ENCODE results near the gene CMIP. TPM values are rescaled to one million over a fixed set of nuclear protein-coding genes. Genes with fewer than 3 reads are reported as not detected.

The CMIP gene
- total RNA-seq, 1 donor from 2014 or later = 61.0 TPM

DNA sequence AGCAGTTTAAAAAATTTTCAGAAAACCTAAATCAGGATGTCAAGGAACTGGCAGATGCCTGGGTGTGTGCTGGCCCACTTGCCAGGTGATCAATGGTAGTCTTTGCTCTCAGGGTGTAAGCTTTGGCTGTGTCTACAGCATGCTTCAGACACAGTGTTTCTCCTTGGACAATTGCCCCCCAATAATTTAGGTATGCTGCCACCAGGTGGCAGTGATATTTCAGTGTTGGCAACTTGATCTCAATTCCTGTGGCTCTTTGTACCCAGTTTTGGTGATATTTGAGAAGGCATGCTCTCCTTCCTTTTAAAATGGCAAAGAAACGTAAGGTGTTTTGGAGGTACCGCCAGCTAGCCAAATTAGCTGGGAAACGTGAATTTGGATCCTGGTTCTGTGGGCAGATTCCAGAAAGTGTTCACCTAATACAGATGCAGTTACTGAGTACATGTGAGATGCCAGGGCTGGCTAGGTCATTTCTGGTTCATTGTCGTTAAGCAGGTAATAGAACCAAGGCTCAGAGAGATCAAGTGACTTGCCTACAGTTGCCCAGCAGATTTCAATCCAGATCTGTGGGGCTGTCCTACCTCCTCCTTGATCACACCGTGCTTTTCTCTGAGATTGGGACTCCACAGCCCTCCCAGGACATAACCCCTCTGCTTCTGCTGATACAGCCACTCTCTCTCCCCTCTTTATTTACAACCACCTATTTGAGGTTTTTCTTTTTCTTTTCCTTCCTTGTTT, 178.9 kb downstream of the CMIP start:
- peak; percentile 48 for DNase-seq (ENCODE audit: low read depth)

DNA sequence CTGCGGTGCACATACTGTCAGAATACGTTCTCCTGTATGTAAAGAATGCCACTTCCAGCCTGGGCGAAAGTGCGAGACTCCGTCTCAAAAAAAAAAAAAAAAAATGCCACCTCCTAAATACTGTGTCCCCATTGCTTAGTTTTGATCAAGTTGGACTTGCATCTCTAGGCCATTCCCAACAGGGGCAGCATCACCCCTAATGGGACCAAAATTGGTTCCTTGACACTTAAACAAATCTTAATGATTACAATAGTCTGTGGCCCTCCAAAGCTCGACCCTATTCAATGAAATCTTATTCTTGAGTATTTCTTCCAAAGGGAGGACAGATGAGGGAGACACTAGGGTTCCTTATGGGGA, 179.8 kb downstream of the CMIP start:
- DNase-seq (ENCODE audit: low read depth) = no peak

DNA sequence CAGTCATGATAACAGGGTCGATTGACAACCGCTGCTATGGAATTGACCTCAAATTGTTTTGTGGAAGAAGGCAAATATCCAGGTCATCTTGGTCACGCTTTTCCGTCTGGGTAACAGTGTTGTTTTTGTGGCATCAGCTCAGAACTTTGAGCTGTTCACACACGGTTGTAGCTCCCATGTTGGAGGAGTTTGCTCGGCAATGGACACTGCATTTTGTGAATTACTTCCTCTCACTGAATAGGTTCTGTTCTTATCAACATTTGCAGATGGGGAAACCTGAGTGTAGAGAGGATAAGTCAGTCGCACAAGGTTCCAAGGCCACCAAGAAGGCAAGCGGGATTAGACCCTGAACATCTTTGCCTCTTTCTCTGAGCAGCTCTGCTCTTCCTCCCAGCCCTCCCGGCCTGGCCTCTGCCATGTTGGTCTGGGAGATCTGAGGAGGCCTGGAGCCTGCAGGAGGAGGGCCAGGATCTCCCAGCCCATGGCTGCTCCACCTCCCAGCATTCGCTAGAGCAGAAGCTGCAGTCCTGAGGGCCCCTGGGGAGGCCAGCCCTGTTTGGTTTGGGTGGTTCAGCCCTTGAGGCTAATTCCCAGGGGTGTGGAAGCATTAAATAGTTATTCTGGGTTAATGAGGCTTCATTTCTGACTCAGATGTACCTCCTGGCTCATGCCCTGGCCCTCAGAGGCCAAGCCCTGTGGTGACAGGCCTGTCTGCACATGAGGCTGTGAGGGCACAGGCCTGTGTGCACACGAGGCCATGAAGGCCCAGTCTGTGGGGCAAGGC, 180.3 kb downstream of the CMIP start:
- DNase-seq (ENCODE audit: low read depth) = peak; percentile 83

DNA sequence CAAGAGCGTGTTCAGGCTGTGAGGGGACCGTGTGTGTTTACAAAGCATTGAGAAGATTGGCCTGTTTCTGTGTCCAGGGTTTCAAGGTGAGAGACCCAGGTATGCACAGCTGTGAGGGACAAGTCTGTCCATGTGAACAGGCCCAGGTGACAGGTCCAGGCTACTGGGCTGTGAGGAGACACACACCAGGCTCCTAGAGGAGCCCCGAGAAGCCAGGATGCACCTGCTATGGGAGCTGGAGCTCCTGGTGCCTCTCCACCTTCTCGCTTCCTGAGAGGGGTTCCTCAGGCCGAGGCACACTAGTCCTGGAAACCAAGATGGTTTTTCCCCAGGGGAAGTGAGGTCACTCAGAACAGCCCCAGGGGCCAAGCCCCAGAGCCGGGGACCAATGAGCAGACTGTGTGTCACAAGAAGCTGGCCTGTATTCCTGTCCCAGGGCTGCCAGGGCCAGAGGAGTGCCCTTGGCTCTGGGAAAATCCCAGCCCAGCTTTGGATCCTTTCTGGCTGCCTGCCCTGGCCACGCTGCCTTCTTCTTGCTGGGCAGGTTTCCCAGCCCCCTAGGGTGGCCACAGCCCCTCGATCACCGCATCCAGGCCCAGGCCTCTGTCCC, 181.0 kb downstream of the CMIP start:
- peak; percentile 80 for DNase-seq (ENCODE audit: low read depth)

DNA sequence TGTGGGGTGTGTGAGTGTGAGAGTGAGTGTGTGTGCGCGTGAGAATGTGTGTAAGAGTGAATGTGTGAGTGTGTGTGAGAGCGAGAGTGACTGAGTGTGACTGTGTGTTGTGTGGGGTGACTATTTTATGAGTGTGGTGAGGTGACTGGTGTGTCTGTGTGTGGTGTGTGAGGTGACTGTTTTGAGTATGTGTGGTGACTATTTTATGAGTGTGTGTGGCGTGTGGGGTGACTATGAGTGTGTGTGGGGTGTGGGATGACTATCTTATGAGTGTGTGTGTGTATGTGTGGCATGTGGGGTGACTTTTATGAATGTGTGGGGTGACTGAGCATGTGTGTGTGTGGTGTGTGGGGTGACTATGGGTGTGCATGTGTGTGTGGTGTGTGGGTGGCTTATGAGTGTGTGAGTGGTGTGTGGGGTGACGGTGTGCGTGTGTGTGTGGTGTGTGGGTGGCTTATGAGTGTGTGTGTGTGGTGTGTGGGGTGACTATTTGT, 181.6 kb downstream of the CMIP start:
- peak; percentile 70 for DNase-seq (ENCODE audit: low read depth)

DNA sequence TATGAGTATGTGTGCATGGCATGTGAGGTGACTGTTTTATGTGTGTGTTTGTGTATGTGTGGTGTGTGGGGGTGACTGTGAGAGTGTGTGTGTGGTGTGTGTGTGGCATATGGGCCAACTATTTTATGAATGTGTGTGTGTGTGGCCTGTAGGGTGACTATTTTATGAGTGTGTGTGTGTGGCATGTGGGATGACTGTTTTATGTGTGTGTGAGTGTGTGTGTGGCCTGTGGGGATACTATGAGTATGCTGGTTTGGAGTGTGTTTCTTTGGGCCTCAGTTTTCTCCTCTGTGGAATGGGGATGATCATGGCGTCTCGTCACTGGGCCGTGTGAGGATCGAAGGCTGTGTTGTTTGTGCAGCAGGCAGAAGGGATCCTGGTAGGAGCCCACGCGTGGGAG, 182.4 kb downstream of the CMIP start:
- DNase-seq (ENCODE audit: low read depth) = peak; percentile 20

DNA sequence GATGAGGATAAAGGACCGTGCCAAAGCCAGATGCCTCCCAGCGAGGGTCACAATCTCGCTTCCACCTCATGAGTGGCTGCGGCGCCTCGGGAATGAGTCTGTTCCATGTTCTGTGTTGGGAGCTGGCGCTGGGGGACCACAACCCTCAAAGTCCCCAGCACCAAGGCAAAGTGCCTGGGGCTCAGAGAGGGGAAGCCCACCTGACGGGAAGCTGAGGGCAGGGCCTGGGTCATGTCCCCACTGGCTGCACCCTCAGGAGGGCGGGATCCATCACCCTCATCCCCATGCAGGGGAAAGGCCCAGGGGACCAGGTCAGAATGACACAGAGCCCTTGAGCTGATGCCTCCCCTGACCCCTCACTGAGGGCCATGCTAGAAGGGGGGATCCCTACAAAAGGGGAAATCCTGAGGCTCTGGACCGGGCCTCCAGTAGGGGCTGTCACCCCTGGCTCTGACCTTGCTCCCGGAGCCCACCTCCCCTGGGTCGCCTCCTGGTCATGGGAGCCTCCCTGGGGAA, 183.2 kb downstream of the CMIP start:
- DNase-seq (ENCODE audit: low read depth) = no peak

DNA sequence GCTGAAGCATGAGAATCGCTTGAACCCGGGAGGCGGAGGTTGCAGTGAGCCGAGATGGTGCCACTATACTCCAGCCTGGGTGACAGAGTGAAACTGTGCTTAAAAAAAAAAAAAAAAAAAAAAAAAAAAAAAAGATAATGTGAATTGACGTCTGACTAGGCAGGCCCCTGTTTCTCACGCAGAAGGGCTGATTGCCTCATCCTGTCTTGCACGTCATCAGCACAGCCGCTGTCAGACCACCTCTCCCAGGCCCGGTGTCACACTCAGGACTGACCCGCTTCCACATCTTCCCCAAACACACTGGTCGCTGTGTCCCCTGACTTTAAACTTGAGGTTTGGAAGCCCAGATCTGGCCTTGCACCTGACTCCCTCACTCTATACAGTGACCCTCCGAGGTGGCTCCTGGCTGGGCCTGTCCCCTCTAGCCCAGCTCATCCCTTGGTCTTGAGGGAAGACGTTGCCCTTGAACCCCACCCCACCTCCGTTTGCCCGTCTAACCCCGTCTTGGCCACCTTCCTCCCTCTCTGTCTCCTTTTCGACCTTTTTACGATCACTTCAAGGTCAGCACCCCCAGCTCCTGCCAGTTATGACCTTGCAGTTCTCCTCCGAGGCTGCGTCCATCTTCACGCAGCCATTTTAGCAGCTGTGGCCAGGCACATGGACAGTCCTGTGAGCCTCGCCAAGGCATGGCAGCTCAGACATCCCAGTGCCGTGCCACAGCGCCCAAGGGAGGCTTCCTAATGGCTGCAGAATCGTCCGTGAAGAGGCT, 184.6 kb downstream of the CMIP start:
- no peak for DNase-seq (ENCODE audit: low read depth)

DNA sequence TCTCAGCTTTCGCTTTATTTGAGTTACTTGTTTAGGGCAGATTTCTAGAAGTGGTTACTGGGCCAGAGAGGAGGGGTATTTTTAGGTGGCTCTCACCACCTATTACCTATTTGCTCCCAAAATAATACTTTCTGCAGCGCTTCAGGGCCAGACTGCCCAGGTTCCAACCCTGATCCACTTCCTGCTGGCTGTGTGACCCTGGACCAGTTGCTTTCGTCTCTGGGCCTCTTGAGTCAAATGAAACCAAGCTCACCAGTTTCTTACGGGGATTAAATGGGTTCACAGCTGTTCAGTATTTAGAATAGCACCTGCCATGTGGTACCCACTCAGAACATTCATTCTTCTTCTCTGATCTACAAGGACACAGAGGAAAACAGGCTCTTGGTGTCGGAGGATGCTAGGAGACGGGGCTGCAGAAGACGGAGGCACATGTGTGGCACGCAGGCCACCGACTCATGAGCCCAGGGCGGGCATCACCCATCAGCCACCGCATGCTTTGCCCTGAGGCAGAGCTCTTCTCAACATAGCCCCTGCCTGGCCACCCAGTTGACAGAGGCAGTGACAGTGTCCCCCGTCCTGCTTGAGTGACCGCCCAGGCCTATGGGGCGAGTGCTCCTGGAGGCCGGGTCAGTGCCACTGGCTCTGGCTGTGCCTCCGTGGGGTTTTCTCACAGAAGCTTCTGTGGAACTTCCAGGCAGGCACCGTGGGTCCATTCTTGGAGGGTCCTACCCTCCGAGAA, 185.5 kb downstream of the CMIP start:
- DNase-seq (ENCODE audit: low read depth) = no peak

DNA sequence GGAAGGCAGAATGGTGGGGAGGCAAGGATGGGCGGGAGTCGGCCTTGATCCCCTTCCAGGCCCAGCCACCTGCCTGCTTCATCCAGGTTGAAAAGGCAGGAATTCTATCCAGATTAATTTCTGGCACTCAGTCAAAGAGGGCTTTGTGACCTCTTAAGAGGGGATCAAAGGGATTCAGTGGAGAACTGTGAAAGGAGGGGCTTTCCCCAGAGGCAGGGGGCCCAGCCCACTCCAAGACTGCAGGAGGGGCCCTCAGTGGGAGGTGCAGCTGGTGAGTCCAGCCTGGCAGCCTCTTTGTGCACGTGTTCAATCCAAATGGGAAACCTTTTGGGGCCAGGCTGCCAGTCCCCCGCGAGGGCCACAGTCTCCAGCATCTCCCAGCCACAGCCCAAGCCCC, 186.0 kb downstream of the CMIP start:
- DNase-seq (ENCODE audit: low read depth) = no peak

DNA sequence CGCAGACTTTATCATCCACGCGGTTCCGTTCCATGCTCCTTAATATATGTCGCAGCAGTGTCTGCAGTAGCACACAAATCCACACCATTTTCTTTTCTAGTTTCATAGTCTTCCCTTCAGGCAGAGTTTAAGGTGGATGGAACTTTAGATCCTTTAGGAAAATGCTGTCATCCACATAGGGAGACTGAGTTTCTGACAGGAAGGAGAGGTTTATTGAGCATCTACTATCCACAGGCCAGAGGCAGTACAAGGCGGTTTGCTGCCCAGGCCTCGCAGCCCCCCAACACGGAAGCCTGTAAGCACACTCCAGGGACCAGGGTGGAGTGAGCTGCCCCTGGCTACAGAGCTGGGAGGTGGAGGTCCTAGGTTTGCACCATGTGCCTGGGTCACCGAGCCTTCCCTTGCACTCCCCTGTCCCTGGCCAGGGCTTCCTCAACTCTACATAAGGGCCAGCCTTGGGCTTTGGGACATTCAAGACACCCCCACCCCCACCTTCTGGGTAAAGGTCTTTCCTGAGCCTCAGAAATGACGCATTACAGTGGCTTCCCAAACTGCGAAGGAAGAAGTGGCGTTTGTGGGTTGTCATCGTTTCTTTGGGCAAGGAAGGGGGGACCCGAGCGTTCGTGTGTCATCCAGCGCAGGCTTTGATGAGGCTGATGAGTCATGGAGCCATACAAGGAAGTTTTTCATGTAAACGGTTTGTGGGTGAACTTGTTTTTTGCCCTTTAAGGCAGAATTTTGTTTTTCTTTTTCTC, 188.0 kb downstream of the CMIP start:
- peak; percentile 58 for DNase-seq (ENCODE audit: low read depth)

DNA sequence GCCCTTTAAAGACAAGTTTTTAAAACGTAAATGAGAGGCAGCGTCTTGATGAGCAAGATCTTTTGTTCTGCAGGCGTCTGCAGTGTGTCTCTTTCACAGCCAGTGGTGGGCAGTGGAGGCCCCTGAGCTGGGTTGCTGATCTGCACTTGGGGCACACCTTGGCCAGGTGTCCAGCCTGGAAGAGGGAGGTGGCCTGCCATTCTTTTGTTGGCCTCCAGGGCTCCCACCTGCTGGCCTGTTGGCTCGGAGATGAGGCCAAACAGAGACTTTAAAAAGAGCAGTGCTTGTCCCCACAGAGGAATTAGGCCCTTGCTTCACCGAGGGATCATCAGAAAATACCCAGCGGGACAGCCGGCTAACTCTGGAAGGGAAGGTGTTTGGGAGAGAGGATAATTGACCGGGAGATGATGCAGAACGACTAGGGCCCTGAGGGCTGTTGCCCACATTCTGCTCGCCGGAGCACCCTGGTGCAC, 188.6 kb downstream of the CMIP start:
- no peak for DNase-seq (ENCODE audit: low read depth)

DNA sequence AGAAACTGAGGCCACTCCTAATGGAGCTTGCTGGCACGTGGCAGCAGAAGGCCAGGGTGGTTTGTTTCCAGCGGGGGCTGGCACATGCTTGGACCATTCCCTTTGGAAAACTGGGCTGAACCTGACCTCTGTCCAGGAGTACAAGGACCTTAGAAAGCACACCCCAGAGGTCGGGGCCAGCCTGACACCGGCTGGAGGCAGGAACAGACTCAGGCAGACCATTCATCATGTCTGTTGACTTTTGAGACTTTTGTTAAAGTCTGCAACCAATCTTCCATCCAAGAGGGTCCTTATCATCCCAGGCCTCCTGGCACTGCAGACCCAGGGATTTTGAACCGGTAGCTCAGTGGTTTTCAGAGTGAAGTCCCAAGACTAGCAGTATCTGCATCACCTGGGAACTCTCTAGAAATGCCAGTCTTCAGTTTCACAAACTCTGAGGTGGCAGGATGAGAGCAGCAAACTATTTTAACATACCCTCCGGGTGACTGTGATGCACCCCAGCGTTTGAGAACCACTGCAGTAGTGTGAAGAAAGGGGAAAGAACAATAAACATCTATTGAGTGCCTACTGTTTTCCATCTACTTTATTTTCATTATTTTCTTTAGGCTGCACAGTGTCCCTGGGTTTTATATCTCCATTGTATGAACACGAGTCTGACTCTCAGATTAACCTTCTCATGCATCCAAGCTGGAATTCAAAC, 189.2 kb downstream of the CMIP start:
- no peak for DNase-seq (ENCODE audit: low read depth)

DNA sequence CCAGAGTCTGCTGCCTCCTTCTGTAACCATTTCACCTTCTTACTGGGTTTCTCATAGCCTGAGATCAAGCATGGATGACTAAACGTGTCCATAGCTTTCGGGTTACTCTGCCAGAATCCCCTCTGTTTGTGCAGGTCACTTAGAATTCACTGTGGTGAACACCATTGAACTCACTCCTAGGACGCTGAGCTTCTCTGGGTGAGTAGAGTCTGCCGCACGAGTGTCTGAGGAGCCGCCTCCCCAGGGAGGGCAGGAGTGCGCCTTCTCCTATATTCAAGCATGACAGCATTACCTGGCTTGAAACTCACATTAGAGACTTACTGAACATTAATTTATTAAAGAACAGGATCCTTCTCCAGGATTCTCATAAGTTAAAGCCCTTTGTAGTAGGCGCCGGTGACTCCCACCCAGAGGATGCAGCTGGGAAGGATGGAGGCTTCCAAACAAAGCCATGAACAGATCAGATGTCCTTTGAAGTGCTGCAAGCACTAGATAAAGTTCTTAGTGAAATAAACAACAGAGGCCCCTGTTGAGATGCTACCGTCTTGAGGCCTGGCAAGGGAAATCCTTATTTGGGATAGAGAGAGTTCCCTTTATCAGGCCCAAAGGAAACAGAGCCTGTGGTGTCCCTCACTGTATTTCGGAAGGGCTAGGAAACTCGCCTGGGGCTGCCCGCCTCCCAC, 189.9 kb downstream of the CMIP start:
- DNase-seq (ENCODE audit: low read depth) = no peak

DNA sequence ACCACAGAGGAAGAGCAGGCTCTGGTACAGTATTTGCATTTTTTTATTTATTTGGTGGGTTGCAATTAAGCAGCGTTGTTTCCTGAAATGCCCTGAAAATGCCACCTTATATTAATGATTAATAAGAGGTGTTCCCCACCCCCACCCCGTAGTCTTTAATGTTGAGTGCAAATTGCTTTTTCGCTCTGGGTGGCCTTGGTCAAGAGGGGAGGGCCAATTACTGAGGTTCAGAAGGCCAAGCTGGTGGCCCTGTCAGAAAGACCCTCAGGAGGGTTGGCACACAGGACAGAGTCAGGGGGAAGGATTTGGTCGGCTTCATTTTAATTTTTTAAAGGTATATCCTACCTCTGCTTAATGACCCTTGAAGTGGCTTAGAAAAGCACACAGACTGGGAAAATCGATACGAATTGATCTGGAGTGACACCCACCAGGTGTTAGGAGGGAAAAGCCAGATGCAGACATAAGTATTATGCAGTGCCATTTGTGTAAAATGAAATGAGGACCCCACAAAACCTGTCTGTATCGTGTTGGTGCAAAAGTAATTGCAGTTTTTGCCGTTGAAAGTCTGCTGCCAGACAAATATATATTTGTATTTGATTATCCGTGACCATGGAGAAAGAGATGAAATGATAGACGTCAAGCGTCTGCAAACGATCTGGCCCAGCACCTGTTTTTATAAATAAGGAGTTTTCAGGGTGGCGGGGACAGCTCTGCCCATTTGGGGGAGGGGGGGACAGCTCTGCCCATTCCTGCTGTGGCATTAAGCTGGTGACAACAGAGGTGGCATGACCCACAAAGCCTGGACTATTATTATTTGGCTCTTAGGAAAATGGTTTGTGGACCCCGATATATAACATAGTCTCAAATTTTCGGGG, 190.7 kb downstream of the CMIP start:
- no peak for DNase-seq (ENCODE audit: low read depth)

DNA sequence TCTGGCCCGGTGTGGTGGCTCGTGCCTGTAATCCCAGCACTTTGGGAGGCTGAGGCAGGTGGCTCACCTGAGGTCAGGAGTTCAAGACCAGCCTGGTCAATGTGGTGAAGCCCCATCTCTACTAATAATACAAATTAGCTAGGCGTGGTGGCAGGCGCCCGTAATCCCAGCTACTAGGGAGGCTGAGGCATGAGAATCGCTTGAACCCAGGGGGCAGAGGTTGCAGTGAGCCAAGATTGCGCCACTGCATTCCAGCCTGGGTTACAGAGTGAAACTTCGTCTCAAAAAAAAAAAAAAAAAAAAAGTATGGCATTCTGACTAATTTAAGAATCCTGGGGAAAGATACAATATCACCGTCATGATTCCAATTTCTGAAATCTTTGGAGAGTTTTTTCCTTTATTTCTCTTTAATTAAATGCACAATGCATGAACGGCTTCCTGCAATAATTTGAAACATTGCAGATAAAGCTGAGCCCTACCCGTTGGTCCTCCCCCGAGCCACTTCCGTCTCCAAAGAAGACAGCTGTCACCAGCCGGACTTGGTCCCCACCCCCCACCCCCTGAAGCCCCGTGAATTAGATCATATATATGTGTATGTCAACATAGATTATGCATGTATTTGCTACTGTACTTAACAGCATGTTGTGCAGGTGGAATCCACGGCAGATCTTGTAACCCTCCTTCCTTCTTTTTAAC, 191.8 kb downstream of the CMIP start:
- DNase-seq (ENCODE audit: low read depth) = no peak
